Activated gamma-delta T cell (primary cell): ENCODE results near the gene POLR2B.
"Not testable (repeated sequence)": the region's sequence is repeated elsewhere in the genome, so short reads cannot be mapped to it uniquely, and the experiment has no call there.

Experiments
- DNase-seq: peaks from one replicate; lab custom pipeline; 2025; lab: John Stamatoyannopoulos, UW

POLR2B gene

GRCh38 chr4:56986952-56987351 is 8.3 kb downstream of the POLR2B start:
- no peak for DNase-seq

GRCh38 chr4:56990109-56990905 is 11.6 kb downstream of the POLR2B start:
- DNase-seq: no peak

DNA sequence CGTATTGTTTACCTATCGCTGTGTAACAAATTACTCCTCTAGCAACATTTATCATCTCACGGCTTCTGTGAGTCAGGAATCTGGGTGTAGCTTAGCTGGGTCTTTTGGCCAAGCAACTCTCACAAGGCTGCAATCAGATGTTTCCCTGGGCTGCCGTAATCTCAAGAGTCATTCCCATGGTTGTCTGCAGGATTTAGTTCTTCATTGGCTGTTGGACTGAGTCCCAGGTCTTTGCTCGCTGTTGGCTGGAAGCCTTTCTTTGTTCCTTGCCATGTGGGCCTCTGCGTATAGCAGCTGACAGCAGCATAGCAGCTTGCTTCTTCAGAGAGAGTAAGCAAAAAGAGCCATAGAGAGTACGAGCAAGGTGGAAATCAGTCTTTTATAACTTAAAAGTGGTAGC is 16.8 kb downstream of the POLR2B start:
- no peak for DNase-seq

DNA sequence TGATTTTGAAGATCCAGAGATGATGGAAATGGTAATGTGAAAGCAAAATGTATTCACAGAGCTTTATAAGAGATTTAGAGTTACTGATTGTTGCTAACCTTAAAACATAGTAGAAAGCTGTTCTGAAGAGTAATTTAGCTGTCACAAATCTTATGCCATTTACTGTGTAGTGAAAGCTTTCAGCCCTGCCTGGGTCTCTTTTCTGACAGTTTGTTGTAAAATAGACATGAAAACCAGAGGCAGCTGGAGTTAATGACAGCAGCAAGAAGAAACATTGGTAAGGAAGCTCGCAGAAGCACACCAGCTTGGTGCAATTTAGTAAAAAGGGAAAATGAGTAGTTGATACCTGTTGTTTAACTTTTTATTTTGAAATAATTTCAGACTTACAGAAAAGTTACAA is 21.1 kb downstream of the POLR2B start:
- no peak for DNase-seq

DNA sequence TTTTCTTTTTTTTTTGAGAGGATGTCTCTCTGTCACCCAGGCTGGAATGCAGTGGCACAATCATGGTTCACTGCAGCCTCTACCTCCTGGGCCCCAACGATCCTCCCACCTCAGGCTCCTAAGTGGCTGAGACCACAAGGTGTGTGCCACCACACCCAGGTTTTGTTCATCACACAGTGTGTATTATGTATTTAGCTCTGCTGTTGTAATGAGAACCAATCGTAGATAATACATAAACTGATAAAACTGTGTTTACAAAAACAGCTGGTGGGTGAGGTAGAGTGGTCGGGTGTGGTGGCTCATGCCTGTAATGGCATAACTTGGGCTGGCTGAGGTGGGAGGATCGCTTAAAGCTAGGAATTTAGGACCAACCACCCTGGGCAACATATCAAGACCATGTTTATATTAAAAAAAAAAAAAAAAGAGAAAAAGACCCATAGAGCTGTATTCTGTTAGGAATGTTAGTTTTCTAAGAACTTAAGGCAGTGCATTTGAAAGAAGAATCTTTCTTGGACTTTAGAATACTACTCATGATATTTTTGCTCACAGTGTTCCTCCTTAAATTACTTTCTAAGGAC is 34.9 kb downstream of the POLR2B start:
- no peak for DNase-seq

DNA sequence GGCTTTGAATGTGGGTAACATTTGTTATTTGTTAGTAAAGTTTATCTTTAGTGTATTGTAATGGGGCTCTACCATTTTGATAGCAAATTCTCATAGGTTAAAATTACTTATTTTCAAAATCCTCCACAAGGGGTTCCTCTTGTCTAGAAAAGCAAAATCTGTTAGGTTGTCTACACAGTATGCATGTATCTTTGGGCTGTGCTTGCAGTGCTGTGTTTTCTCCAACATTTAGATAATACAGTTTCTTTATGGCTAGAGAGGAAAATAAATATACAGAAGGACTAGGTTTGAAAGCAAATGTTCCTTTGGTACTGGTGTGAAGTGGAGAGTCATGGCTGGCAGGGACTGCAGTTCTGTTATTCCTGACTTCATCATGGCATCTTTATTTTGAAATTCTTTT is 40.3 kb downstream of the POLR2B start:
- no peak for DNase-seq

DNA sequence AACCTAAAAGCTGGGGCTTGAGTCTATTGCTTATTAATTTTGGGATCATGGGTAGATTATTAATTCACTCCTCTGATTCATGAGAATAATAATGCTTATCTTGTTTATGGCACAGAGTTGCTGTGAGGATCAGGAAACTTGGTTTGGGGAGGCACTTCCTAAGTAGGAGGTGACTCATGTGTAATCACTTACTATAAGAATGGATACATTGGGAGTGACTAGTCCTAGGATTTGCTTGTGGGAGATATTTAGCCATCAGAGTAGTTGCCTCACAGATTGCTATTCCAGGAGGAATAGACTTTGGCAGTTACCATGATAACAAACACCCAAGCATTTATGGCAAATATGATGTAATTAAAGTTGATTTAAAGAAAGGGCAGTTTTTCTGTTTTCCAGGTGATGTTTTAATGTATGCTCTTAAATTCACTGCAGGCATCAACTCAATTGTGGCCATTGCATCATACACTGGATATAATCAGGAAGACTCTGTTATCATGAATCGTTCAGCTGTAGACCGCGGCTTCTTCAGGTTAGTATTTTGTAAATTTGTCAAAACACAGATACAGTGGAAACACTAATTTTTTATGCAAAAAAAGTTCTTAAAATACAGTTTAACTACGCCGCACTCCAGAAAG is 41.9 kb downstream of the POLR2B start:
- no peak for DNase-seq

GRCh38 chr4:57023104-57023503 is 44.4 kb downstream of the POLR2B start:
- DNase-seq: no peak

- no peak for DNase-seq
Measured at GRCh38 chr4:57034520-57034919, 55.8 kb downstream of the POLR2B start.

DNA sequence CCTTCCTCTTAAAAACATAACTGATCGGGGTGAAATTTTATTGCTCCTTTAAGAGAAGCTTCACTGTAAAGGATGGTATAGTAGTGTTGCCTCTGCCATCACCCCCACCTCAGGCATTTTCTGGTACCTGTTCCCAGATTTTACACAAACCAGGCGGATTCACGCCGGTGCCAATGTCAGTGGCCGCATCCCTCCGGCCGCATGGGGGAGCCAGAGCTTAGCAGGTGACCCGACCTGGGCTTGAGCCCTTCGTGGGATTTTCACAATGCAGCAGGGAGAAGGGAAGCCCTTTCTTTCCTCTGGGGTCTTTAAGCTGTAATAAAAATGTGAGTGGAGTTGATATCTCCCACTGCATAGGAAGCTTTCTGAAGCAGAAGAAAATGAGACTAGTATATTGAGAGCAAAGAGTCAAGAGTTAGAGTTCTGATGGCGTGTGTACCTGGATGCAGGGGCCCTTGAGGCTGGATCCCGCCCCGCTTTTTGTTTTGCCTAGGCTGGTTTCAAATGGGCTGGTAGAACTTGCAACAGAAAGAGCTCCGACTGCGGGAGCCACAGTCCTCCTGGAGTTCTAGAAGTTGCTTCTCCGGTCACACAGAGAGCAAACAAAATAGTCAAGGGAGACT is 59.4 kb downstream of the POLR2B start:
- DNase-seq: no peak

DNA sequence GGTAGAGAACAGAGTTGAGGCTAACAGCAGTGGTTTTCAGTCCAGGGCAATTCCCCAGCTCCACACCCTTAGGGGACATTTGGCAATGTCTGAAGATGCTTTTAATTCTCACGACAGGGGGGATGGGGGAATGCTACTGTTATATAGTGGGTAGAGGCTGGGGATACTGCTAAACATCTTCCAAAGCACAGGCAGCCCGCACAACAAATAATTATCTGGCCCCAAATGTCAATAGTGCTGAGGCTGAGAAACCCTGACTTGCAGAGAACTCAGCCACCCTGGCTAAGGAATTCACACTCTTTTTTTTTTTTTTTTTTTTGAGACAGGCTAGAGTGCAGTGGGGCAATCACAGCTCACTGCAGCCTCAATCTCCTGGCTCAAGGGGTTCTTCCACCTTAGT is 60.6 kb downstream of the POLR2B start:
- DNase-seq: no peak

DNA sequence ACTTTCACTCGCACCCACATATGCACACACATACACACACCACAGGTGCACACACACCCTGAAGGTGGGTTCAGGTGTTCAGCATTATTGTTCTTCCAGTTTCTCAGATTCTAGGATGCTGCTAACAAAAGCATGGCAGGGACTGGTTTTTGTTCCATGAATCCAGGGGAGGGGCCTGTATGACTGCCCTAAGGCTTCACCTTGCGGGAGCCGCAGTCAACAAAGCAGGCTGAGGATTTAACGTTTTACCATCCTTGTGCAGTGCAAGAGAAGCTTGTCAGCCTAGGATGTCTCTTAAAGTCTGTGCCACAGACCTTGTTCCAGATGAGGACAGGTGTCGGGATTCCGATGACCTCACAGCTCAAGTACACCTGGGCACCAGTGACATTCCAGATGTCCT is 61.8 kb downstream of the POLR2B start:
- DNase-seq: no peak

GRCh38 chr4:57041020-57041419 is 62.3 kb downstream of the POLR2B start:
- DNase-seq: no peak

GRCh38 chr4:57042711-57043169 is 64.0 kb downstream of the POLR2B start:
- no peak for DNase-seq

DNA sequence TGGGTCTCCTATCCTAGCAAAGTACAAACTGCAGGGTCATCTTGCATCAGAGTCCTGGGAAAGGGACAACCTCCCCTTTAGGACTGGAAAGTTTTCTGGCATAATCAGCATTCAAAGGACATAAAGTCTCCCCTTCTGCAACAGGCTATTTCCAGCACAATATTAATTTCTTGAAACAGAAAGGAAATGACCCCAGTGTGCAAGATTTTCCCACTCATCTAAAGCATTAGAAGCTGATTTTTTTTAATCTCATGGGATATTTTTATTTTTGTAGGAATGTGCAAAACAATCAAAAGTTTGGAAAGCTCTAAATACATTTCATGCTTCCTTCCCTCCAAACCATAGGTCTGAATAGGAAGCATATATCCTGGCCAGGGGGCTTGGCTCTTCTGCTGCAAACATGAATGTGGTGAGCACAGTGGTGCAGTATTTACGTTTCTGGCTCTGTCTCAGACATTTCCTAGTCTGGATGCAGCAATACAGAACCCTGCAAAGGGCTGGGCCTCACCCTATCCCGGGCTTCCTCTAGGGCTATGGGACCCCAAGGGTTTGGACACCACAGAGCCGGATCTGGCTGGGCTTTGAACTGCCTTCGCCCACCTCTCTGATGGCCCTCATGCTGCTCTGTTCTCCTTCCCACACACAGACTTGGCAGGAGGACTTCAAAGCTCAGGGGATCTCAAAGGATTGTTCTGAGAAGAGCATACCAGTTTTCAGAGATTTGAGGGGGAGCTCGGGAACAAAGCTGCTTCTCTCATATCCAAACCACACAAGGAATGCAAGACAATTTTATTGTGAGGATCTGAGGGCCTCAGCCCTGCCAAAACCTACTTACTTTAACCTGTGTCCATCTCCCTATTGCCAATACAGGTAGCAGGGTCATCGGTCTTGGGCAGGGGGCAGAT is 64.9 kb downstream of the POLR2B start:
- no peak for DNase-seq

DNA sequence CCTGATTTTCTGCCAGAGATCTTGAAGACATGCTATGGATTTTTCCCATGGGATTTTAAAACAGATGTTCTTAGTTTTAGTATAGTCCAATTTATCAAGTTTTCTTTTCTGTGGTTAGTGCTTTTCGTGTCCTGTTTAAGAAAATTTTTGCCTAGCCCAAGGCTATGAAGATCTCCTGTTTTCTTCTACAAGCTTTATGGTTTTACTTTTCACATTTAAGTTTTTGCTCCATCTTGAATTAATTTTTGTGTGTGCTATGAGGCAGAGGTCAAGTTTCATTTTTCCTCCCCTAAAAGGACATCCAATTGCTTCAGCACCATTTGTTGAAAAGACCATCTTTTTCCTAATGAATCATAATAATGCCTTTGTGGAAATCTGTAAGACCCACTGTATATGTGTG is 65.6 kb downstream of the POLR2B start:
- DNase-seq: no peak

- no peak for DNase-seq
Measured at GRCh38 chr4:57044996-57045395, 66.3 kb downstream of the POLR2B start.

DNA sequence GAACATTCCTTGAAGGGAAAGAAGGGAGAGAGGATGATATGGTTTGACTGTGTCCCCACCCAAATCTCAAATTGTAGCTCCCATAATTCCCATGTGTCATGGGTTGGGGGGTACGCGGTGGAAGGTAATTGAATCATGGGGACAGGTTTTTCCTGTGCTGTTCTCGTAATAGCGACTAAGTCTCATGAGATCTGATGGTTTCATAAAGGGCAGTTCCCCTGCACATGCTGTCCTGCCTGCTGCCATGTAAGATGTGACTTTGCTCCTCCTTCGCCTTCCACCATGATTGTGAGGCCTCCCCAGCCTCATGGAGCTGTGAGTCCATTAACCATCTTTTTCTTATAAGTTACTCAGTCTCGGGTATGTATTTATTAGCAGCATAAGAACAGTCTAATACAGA is 68.3 kb downstream of the POLR2B start:
- DNase-seq: not testable (repeated sequence)

- DNase-seq: no peak
Measured at GRCh38 chr4:57048590-57049304, 70.1 kb downstream of the POLR2B start.

GRCh38 chr4:57051095-57051494 is 72.4 kb downstream of the POLR2B start:
- no peak for DNase-seq

DNA sequence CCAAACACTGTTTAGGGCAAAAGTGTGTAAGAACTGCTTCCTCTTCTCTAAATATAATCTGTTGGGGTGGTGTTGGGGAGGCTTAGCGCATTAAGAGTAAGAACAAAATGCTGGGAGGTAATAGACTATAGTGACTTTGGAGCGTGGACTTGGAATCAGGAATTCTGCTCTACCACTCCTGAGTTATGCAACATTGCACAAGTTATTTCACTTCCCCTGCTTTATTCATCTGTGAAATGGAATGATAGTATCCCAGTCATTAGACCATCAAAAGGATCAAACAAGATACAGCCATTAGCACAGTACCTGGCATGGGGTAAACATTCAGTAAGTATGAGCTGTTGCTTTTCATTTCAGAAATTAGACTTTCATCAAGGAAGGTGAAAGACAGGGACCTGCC is 72.8 kb downstream of the POLR2B start:
- DNase-seq: no peak
